EH (cell line): ENCODE data around the gene MADD.

Source experiments
- DNase-seq: peaks from one replicate; pipeline ENCODE4 v3.0.0-alpha.2; 2015; ENCODE audit warnings: low read depth

Gene MADD

DNA sequence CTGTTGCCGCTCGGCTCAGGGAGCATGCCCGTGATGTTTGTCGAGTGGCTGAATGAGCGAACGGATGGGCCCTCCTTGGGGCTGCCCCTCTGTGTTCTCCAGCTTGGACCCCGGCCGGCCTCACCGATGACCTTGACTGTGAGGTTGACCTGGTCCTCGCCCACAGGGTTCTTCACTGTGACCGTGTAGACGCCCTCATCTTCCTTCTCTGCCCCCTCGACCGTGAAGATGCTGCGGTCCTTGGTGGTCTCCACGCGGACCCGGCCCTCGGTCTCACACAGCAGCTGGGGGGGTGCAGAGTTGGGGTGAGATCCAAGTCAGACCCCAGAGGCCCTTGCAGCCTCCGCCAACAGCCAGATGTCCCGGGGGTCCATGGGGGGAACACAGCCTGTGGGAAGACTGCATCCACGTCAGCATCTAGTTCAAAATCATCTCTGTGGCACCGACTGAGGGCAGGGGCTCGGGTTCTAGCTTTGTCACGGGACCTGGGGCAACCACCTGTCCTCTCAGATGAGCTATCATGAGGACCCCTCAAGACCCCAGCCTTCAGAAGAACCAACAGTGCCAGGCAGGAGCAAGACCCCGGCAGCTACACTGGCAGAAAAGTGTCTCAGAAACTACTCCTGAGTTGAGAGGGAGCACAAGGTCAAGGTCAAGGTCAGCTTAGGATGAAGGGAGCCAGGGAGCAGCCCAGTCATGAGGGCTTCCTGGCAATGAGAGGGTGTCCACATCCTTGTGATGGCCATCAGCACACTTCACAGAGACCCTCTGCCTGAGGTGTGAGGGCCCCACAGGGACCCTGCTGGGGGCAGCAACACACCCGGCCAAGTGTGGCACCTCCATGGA lies 68.7 kb downstream of the MADD start:
- DNase-seq = no peak

- no peak for DNase-seq
These were observed 70.1 kb downstream of the MADD start for GRCh38 chr11:47340010-47340409.

DNA sequence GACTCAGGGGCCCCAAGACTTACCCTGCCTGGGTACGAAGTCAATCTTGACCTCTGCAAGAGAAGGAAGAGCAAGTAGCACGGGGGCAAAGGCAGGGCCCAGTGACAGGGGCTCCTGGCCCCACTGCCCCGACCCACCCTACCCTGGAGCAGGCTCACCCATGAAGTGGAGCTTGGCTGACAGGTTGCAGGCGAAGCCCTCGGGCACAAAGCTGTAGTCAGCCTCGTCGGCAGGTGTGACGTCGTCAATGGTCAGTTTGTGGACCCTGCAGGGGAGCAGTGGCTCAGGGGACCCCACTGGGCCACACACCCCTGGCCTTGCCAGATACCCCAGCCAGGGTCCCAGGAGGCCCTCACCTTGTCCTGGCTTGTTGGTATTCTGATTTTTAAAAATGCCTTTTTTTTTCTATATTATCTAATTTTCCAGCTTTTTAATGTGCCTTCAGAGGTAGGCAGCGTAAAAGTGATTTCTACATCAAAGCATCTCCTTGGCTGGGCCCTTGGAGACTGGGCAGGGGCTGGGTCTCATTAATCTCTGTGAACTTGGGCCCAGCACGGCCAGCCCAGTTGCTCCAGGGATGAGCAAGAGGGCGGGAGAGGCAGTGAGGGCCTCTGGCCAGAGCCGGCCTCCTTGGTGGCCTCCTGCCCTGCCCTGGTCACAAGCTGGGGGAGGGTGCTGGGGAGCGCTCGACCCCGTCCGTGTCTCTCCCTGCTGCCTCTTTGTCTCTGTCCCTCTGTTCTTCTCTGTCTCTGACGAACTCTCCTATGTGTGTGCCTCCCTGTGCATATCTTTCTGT lies 71.2 kb downstream of the MADD start:
- no peak for DNase-seq

- no peak for DNase-seq
These were observed 72.3 kb downstream of the MADD start for GRCh38 chr11:47342036-47342803.

DNA sequence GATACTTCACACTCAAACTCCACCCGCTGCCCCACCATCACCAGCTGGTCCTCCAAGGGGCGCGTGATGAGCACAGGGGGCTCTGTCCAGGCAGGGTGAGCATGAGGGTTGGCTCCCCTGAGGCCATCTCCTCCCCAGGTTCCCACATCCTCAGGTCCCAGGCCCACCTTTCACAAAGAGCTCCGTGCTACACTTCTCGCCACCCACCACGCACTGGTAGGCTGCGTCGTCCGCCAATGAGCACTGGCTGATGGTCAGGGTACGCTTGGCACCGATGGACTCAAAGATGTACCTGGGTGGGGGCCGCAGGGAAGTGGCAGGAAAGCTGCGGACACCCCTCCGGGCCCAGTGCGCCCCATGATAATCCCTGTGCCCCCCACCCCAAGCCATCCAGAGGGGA lies 72.9 kb downstream of the MADD start:
- no peak for DNase-seq

DNA sequence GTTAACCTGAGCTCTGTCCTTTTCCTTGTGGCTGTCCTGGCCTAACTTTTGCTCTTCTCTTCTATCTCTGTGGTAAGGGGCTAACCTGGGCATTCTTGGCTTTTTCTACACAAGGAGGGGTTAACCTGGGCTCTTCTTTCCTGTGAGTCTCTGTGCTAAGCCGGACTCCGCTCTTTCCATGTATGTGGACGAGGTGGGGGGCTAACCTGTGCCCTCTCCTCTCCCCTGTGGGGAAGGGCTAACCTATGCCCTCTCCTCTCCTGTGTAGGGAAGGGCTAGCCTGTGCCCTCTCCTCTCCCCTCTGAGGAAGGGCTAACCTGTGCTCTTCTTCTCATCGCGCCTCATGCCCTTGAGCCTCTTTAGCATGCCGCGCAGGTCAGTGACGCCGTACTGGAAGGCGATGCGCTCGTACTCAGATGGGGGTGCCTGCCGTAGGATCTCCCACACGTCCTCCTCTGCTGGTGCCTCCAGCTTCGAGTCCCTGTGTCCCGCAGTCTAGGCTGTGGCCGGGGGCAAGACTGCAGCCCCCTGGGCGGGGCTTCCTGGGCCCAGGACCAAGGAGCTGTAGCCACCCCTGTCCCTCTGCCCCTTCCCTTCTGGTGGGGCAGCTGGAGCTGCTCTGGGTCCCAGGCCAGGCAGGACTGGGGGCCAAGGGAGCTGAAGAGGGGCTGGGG lies 76.1 kb downstream of the MADD start:
- no peak for DNase-seq

DNA sequence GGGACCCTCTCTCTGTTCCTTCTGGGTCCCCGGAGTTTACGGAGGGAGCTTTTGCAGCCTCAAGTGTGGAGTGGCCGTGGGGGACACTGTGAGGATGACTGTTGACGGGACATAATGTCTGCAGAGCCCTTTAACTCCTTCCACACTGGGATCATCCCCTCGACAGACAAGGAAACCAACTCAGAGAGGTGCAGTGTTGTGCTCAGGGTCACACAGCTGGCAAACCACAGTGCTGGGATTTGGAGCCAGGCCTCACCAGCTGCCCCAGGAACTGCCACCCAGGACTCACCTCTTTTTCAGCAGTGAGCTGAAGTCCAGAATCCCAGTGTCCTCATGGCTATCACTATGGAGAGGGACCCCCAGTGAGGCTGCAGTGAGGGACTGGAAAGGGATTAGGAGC lies 77.2 kb downstream of the MADD start:
- no peak for DNase-seq

GRCh38 chr11:47348131-47348802 lies 78.3 kb downstream of the MADD start:
- DNase-seq = no peak

- peak; percentile 35 for DNase-seq
These were observed 78.9 kb downstream of the MADD start for GRCh38 chr11:47348859-47349258.

GRCh38 chr11:47349521-47350095 lies 79.7 kb downstream of the MADD start:
- no peak for DNase-seq

DNA sequence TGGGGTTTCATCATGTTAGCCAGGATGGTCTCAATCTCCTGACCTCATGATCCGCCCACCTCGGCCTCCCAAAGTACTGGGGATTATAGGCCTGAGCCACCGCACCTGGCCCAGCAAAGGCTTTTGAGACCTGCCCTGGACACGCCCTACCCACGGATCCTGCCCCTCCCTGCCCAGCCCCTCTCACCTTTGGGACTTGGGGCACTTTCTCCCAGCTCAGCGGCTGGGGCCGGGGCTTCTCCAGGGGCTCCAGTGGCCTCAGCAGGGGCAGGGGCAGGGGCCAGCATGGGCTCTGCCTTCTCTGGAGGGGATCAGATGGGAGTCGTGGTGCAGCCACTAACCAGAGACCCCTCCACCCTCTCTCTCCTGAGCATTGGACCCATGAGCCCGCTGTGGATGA lies 80.4 kb downstream of the MADD start:
- DNase-seq = no peak

DNA sequence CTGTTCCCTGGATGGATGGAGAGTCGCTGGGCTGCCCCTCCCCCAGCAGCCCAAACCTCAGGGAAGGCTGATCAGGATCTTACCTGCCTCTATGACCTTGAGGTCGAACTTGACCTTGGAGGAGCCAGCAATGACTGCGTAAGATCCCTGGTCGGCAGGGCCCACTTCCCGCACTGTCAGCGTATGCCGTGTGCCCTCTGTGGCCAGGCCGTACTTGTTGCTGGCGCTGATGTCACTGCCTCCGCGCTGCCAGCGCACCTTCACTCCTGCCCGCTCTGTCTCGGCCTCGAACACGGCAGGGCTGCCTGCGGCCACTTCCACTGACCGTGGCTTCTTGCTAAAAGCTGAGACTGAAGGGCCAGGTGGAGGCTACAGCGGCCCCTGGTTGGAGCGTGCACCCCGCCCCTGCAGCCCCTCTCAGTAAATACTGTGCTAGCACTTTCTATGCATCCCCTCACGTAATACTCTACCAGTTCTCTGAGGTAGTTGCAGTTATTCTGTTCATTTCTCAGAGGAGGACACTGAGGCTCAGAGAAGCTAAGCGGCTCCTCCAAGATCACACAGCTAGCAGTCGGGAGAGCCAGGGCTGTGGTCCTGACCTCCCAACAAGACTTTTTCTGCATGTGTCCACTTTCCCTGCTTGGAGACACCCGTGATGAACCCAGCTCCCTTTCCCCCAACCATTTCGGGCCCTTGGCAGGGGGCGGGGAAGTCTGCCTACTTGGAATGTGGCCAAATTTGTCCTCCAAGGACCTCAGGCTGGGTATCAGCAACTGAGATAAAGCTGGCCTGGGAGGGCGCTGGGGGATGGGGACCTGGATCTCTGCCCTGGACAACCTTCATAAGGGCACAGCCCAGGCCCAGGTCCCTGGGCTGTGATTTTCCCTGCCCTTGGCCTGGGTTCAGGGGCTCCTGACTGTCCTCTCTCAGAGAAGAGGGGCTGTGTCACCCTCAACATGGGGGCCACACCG lies 81.5 kb downstream of the MADD start:
- no peak for DNase-seq

DNA sequence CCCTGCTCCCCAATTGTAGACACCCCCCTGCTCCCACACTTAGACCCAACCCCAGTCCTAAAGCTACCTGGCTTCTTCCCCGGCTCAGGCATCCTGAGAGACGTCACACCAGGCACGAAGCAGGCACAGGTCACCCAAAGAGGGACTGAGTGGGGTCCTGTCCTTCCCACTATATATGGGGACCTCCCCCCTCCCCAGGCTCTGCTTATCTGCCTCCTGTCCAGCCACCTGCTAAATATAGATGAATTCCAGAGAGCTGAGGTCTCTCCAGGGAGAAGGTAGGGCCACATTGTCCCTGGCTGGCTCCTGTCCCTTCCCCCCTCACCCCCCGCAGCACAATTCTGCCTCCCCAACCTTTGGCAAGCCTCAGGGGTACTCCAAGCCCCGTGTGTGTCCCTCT lies 82.6 kb downstream of the MADD start, which contains the start of gene MYBPC3:
MYBPC3 (minus strand) TSS at position 147 of the 400 bp plus-strand sequence; CDS start at position 92, 55 bp downstream.
- DNase-seq = no peak

DNA sequence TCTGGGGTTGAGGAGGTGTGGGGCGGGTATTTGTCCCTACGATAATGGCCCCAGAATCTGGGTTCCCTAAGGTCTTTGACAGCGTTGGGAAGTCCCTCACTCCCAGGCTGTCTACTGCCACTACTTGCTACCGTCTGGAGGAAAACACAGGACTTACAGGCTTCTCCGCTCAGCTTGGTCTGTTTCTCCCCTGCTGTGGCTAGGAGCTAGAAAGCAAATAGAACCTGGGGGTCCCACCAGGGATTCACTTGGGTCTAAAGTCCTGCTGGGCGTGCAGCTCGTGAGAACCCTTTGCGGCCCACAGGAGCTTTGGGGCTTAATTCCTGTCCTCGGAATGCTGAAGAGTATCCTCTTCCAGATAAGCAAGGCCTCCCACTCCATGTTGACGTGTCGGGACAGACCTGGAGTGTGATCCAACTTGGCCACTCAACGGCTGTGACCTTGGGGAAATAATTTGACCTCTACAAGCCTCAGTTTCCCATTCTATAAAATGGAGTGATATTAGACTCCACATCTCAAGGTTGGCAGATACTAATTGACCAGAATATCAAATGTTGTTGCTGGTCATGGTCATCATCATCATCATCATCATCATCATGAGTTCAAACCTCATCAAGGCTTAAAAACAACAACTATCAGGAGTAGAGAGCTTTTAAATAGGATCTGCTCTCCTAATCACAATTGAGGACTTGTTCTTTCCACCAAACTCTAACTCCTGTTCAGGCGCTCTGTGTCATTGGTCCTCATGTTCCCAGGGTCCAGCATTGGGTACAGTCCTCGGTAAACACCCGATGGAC lies 84.2 kb downstream of the MADD start:
- no peak for DNase-seq

GRCh38 chr11:47354913-47355282 lies 85.0 kb downstream of the MADD start:
- no peak for DNase-seq

DNA sequence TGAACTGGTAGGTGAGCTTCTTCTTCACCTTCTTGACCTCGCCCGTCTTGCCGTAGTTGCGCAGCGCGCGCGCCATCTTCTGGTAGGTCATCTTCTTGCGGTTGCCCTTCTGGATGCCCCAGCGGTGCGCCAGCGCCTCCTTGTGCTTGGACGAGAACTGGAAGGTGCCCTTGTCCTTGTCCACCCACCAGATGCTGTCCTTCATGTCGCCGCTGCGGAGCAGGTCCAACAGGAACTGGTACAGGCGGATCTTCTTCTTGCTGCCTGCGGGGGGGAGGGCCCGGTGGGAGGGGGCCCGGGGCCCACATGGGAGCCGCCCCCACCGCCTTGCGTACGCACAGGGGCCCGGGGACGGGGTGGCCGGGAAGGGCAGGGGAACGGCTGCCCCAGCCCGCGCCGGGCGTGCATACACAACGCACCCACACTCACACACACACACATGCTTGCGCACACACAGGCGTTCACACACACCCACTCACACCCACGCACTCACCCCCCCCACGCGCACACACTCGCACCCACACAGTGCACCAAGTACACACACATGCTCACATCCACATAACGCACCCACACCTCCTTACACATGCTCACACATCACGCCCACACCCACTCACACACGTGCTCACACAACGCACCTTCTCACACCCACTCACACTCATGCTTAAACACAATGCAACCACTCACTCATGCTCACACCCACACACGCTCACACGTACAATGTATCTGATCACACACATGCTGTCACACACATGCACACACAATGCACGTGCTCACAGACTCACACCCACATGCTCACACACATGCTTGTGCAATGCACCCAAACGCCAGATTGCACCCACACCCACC lies 85.6 kb downstream of the MADD start:
- DNase-seq = peak; percentile 89

- DNase-seq = no peak
These were observed 86.4 kb downstream of the MADD start for GRCh38 chr11:47356129-47356997.
